NT2/D1 (cell line): Measurements from ENCODE around the gene RPTOR.

ENCODE experiments used
- YY1 ChIP-seq: IDR thresholded peaks from 2 replicates; pipeline ENCODE4 v1.6.1; 2011; ENCODE audit not compliant: insufficient read length, insufficient read depth
- ZNF274 ChIP-seq: IDR thresholded peaks from 2 replicates; pipeline ENCODE4 v1.6.1; 2011; ENCODE audit warnings: mild to moderate bottlenecking, low read depth, low read length

DNA sequence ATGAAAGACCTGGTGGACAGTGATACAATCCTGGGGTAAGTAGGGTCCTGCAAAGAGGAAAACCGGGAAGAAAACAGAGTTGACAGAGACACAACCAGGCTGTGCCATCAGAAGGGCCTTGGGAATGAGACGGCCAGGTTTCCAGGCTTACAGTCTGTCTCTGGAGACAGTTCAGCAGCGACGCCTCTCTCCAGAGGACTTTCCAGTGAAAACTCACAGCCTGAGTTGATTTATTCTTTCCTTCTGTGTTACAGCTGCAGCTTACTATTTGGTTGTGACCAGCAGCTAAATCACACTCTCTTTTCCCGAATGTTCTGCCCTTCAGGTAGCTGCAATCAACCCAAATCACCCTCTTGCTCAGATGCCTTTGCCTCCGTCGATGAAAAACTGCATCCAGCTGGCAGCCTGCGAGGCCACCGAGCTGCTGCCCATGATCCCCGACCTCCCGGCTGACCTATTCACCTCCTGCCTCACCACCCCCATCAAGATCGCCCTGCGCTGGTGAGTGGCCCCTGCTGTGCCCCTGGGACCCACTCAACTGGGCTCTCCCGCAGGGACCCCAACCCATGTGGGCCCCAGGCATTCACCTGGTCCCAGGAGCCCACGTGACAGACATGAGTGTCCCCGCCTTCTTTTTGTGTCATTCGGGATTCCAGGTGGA, 209.2 kb downstream of the RPTOR start:
- TF ChIP-seq YY1 (no peak), ZNF274 (no peak)
